HG03520 (cell line): Measurements from ENCODE around the gene FBLN1.
"Not testable (repeated sequence)": the region's sequence is repeated elsewhere in the genome, so short reads cannot be mapped to it uniquely, and the experiment has no call there.

Experiments
- ATAC-seq: cut with Tn5 transposase; IDR thresholded peaks from one replicate; pipeline ENCODE4 v1.9.1; 2021; ENCODE audit warnings: mild to moderate bottlenecking, moderate library complexity; ENCODE audit not compliant: unreplicated experiment

The FBLN1 gene

GRCh38 chr22:45600790-45601730 is 98.4 kb downstream of the FBLN1 start:
- ATAC-seq: no peak

DNA sequence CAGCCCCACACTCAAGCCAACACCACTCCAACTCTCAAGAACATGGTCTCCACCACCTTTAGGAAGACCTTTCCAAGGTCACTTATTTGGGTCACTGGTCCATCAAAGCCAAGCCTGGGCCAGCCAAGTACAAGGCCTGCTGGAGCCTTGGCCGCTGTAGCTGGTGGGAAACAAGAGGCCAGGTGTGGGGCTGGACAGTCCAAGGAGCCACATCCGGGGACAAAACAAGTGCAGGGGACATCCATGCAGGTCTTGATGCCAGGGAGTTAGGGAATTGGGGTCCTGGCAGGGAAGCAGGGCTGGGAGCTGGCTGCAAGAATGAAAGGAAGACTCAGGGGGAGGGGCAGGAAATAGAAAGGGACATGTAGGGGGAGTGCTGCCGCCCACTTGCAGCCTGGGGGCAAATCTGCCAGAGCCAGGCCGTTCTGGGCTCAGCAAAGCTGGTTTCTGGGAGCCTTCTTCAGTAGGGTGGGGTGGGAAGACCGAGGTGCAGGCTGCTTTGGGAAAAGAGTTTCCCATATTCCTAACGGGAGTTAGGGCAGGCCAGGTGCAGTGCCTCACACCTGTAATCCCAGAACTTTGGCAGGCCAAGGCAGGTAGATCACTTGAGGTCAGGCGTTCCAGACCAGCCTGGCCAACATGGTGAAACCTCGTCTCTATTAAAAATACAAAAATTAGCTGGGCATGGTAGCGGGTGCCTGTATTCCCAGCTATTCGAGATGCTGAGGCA is 99.5 kb downstream of the FBLN1 start:
- ATAC-seq: no peak

- ATAC-seq: no peak
Observed at GRCh38 chr22:45602824-45603595, 100.3 kb downstream of the FBLN1 start.

- no peak for ATAC-seq
Observed at GRCh38 chr22:45603619-45604018, 100.9 kb downstream of the FBLN1 start.

DNA sequence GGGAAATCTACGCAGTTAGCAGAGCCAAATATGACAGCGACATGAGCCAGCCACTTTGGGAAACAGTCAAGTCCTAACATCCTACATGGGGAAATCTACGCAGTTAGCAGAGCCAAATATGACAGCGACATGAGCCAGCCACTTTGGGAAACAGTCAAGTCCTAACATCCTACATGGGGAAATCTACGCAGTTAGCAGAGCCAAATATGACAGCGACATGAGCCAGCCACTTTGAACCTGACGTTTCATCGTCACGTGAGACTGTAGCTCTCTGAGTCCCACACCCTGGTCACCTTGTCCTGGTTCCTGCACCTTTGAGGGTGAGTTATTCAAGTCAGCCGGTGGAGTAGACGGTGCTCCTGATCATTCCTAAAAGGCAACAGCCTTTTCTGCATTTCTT is 105.4 kb downstream of the FBLN1 start:
- ATAC-seq: not testable (repeated sequence)

- no peak for ATAC-seq
Observed at GRCh38 chr22:45608763-45609180, 106.1 kb downstream of the FBLN1 start.

GRCh38 chr22:45612451-45612901 is 109.8 kb downstream of the FBLN1 start:
- ATAC-seq: no peak

DNA sequence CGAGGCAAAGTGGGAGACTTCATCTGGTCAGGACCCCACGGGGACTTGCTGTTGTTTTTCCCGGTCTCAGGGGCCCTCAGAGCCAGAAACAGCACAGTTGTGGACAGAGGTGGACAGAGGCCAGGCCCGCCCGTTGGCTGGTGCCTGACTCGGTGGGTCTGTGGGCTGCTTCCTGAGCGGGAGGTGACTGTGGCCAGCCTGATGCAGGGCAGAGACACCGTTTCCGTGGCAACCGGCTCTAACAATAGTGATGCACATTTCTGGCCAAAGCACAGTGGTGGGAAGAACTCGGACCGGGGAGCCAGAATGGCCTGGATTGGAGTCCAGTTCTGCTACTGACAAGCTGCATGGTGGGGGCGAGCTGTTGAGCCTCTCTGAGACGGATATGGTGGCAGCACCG is 110.3 kb downstream of the FBLN1 start:
- ATAC-seq: no peak

DNA sequence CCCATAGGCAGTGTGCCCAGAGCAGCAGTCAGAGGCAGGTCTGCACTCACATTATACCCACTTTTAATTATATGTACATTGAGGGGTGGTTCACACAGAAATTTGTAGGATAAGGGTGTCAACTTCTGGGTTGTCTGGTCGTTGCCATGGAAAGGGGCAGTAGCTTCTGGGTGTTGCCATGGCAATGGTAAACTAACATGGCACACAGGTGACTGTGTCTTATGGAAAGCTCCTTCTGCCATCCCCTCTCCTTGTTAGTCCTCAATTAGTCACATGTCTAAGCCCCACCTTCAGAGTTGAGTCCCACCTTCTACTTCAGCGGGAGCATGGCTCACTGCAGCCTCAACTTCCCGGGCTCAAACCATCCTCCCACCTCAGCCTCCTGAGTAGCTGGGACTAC is 112.7 kb downstream of the FBLN1 start:
- no peak for ATAC-seq

DNA sequence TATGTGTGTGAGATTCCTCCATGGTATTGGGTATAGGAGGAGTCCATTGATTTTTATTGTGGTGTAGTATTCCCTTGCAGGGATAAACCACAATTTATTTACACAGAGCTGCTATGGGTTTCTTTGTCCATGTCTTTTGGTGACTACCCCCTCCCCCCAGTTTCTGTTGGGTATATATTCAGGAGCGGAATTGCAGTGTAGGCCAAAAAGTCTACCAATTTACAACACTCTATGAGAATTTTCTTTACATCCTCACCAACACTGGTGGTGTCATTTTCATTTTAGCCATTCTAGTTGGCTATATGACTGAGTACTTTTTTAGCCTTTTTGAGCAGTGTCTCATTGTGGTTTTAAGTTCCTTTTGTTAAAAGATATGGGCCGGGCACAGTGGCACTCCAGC is 113.7 kb downstream of the FBLN1 start:
- no peak for ATAC-seq

GRCh38 chr22:45617948-45618347 is 115.3 kb downstream of the FBLN1 start:
- no peak for ATAC-seq

DNA sequence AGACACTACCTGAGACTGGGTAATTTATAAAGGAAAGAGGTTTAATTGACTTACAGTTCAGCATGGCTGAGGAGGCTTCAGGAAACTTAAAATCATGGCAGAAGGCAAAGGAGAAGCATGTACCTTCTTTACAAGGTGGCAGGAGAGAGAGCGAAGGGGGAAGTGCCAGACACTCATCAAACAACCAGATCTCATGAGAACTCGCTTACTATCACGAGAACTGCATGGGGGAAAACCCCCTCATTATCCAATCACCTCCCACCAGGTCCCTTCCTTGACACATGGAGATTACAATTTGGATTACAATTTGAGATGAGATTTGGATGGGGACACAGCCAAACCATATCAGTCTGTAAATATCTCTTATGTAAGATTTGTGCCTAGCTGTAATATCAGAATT is 118.0 kb downstream of the FBLN1 start:
- ATAC-seq: no peak

DNA sequence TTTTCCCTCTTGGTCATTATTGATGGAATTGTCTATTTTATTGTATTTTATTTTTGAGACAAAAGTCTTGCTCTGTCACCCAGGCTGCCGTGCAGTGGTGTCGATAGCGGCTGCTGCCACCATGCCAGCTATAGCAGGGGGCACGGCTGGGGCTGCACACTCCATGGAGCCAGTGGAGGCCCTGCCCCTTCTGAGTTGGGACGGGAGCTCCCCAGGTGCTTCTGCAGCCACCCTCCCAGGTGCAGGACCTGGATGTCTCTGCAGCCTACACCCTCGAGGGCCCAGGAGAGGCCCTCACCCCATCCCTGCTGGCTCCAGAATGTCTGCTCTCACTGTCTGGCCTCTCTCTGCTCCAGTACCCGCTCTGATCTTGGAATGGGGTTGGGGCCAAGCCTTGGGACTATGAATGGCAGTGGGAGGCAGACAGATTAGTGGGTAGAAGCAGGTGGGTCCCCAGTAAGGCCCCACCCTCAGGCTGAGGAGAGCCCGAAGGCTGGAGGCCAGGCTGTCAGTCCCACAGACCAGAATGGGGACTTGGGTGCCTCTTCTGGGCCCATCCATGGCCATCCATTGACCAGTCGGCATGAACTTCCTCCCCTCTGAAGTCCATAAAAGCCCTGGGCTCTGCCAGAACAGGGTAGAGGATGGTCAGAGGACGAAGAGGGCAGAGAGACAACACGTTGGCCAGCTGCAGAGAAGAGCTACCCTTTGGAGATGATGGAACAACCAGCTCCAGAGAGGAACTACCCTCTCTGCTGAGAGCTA is 119.3 kb downstream of the FBLN1 start:
- no peak for ATAC-seq

DNA sequence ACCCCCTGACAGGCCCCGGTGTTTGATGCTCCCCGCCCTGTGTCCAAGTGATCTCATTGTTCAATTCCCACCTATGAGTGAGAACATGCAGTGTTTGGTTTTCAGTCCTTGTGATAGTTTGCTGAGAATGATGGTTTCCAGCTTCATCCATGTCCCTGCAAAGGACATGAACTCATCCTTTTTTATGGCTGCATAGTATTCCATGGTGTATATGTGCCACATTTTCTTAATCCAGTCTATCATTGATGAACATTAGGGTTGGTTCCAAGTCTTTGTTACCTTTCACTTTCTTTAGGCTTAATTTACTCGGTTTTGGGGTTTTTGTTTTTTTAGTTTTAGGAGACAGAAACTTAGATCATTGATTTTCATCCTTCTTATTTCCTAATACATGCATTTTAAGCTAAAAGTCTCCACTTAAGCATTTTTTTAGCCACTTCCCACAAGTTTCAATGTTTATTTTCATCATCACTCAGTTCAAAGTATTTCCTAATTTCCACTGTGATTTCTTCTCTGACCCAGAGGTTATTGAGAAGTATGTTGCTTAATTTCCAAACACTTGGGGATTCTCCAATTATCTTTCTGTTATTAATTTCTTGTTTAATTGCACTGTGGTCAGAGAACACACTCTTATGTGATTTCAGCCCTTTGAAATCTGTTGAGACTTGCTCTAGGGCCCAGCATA is 120.9 kb downstream of the FBLN1 start:
- not testable (repeated sequence) for ATAC-seq

DNA sequence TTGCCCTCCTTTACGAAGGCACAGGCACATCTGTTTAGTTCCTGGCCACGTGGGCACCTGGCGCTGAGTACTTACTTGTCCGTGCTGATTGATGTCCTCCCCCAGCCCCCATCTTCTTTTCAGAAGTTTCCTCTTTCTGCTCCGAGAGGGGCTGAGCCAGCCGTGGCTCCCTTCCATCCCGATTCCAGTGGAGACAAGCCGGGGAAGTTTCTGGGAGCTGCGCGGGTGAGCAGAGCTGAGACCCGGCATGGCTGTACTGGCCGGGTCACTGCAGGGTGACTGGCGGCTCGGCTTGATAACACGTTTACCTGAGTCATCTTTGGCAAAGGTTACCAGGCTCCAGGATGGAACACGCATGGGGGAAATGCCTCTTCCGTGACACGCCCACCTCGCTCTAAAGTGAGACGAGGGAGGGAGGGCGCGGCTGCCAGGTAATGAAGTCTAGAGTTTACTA is 123.5 kb downstream of the FBLN1 start:
- no peak for ATAC-seq

DNA sequence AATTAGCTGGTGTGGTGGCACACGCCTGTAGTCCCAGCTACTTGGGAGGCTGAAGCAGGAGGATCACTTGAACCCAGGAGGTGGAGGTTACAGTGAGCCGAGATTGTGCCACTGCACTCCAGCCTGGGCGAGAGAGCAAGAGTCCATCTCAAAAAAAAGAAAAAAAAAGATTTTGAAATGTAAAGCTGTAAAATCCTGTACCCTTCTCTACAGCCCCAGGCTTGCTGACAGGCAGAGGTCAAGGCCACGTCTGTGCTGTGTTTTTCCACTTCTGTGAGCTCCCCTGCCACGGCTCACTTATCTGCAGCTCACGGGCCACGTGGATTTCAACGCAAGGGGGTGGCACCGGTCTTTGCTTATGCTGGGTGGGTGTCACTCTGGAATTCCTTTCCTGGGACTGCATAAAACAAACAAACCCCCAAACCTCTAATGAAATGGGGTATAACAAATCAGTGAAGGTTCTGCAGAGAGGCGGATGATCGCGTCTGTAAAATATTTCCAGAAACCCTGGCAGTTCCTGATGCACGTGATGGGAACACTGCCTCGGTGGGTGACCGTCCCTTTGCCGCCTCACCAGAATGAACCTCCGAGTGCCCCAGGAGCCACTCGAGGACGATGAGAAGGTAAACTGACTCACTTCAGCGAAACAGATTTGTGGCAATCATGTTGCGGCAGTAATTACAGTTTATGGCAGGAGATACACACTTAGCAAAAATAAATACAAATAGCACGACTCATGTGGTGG is 125.0 kb downstream of the FBLN1 start:
- ATAC-seq: no peak

GRCh38 chr22:45628515-45628914 is 125.8 kb downstream of the FBLN1 start:
- no peak for ATAC-seq

DNA sequence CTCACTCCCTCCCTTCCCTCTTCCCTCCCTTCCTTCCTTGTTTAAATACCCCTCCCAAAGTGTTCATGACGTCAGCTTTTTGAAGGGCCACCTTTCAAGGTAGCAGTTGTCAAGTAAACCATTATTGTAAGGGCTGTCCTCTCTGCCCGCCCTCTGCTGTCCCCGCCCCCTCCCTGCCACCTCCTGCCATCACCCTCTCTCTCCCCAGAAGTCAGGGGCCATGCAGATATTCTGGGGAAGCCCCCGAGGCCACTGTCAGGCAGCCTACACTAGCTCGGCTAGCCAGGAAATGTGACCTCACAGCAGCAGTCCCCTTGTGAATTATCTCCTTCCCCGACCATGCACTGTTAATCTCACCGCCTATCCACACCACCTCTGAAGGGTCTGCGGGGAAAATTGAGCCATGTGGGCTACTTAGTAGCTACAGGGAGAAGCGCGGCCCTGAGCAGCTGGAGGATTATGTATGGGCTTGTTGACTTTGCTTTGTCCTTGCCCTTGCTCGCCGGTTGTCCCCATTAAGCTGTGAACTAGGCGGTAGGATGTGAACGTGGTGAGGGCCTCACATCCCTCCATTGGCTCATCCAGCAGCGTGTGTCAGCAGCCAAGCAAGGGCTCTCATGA is 126.9 kb downstream of the FBLN1 start:
- ATAC-seq: no peak

DNA sequence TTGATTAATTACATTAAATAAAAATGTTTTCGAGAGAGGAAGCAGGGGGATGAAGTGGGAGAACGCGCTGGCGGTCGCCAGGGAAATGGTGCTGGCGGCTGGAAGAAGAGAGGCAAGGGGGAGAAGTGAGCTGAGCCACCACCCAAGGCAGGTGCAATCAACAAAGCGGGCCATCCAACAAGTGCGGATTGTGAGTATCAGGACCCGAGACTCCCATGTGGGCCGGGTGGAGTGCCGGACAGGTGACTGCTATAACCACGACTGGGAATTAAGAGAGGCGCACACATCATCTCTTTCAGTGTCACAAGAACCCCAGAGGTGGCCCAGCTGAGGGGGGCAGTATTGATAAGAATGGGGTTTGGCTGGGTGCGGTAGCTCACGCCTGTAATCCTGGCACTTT is 127.8 kb downstream of the FBLN1 start:
- ATAC-seq: no peak
